GM18907 (cell line): Measurements from ENCODE around the gene R3HDM4.

ENCODE experiments used
- ATAC-seq: cut with Tn5 transposase; IDR thresholded peaks from one replicate; pipeline ENCODE4 v1.9.1; 2021; ENCODE audit warnings: mild to moderate bottlenecking, moderate library complexity; ENCODE audit not compliant: unreplicated experiment

Gene R3HDM4

DNA sequence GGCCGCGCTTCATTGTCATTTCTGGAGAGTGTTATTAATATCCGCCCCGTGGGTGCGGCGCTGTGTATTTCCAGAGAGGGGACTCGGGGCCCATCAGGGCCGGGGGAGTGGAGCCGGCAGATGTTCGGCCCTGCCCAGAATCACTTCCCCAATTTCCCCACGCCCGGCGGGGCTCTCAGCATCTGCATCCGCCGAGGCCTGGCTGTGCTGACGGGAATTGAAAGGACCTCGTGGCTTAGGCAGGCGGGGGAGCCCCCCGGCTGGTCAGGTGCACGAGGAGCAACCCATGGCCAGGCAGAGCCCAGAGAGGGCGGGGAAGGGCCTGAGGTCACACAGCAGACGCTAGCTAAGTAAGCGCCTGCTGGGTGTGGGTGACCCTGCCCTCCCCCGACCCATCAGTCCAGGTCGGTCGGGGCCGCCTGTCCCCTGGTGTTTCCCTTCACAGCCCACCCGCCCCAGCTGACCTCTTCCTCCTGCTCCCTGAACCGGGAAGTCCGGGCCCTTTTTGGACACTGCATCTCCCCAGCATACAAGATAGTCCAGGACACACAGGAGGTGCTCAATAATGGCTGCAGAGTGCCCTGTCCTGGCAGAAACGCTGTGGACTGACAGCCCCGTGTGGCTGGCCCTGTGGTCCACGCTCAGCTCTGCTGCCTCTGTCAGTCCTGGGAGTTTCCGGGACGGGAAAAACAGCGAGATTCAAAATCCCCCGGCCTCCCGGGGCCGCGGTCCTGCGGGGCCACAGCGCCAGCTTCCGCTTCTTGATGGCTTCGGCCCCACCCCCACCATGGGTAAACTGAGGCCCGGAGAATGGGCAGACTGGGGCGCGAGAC is 34.9 kb upstream of the R3HDM4 start:
- ATAC-seq, result peak; percentile 60

- ATAC-seq, result peak; percentile 3
Observed at GRCh38 chr19:947090-947706, 34.2 kb upstream of the R3HDM4 start.

DNA sequence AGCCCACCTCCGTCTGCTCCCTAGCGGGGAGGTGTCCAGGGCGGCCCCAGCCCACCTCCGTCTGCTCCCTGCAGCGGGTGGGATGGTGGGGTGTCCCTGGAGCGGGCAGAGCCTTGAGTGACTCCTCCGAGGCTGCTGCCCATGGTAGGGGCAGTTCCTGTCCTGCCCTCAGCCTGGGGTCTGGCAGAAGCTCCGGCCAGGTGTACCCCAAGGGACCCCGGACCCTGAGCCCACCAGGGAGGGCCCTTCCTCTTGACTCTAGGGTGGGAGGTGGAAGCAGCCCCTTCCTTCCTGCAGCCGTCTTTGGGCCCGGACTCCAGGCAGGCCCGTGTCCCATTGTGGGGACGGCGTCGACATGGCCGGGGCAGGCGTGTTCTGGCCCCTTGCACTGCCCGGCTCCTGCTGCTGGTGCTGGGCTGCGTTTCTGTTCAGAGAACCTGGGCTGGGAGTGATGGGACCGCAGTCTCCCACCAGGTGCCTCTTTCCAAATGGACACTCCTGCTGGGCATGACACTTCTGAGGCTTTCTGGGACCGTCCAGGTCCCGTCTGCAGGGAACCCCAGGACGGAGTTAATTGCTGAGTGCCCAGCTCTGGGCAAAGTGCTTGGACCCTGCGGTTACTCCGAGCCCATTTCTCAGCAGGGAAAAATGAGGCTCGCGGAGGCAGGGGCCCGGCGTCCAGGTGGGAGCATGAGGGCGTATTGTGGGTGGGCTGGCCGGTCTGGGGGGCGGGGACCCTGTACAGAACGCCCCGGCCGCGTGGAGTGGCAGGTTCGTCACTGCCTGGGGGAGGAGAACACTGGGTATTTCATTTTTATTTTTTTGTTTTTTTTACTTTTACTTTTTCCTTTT is 32.6 kb upstream of the R3HDM4 start:
- no peak for ATAC-seq

DNA sequence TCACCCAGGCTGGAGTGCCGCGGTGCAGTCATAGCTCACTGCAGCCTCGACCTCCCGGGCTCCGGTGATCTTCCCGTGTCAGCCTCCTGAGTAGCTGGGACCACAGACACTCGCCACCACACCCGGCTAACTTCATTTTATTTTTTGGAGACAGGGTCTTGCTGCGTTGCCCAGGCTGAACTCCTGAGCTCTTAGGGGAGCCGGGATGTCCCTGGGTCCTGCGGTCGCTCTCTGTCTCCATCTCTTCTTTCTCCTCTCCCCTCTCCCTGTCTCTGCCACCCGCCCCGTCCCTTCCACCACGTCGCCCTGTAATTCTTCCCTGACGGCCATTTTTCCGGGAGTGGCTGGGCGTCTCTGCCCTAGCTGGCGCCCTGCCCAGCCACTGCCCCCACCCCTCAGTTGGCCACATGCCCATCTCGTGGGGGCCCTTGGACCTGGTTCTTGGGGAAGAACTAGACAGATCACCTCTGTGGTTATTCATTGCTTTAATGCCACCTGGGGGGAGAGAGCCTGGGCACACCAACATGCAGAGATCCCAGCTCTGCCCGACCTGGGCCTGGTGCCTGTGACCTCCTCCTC is 31.7 kb upstream of the R3HDM4 start:
- no peak for ATAC-seq

DNA sequence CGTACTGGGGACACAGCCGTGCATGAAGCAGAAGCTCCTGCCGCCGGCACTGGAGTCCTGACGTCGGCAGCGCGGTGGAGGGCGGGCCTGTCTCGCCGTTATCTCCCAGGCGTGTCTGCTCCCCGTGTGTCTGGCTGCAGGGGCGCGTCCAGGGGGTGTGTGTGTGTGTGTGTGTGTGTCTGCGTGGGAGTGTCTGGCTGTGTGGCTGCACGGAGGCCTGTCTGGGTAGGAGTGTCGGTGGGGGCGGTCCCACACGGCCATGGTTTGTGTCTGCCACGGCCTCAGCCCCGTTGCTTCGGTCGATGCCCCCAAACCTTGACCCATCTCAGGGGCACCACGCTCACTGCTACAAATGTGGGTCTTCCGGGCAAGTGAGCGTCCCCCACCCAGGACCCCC is 31.1 kb upstream of the R3HDM4 start:
- no peak for ATAC-seq

GRCh38 chr19:943551-944170 is 30.6 kb upstream of the R3HDM4 start:
- no peak for ATAC-seq

- ATAC-seq, result no peak
Observed at GRCh38 chr19:942133-942645, 29.2 kb upstream of the R3HDM4 start.

DNA sequence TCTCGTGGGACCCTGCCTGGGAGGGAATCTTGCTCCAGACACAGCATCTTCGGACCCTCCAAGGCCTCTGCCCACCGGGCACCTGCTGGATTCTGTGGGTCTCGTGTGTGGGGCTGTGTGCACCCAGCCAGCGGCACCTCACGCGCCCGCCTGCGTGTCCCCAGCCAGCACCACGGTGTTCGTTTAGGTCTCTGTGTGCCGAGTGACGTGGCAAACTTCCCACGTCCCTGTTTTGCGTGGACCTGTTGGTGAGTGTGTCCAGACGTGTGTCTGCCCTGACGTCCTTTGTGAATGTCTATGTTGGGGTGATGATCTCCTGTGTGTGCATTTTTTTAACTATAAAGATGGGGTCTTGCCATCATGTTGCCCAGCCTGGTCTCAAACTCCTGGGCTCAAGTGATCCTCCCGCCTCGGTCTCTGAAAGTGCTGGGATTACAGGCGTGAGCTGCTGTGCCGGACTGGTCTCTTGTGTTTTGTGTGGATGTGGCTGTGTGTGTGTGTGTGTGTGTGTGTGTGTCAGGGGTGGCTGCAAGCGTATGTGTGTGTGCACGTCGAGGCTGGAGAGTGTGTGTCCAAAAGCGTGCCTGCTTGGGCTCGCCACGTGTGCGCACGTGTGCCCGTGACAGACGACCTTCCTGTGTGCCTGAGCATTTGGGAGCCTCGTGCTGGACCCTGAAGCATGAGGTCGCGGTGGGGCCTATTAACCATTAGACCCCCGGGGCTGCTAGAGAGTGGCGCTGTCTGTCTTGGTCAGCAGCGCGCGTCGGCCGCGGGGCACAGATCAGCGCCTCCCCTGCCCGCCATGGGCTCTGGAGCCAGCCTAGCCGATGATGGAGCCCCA is 28.5 kb upstream of the R3HDM4 start:
- no peak for ATAC-seq

GRCh38 chr19:940591-941291 is 27.7 kb upstream of the R3HDM4 start:
- peak; percentile 37 for ATAC-seq

DNA sequence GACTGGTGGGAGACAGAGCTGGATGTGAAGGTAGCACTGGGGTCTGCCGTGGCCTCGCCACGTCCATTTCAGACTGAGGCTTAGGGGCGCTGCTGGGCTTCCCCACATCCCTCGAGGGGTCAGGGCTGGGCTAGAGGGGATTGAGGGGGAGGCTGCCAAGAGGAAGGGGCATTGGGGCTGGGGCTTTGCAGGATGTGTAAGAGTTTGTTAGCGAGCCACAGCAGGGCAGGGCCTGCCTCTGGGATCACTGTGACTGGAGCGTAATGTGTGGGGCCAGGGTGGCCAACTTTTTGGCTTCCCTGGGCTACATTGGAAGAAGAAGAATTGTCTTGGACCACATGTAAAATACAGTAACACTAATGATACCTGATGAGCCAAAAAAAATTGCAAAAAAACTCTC is 26.9 kb upstream of the R3HDM4 start:
- no peak for ATAC-seq

DNA sequence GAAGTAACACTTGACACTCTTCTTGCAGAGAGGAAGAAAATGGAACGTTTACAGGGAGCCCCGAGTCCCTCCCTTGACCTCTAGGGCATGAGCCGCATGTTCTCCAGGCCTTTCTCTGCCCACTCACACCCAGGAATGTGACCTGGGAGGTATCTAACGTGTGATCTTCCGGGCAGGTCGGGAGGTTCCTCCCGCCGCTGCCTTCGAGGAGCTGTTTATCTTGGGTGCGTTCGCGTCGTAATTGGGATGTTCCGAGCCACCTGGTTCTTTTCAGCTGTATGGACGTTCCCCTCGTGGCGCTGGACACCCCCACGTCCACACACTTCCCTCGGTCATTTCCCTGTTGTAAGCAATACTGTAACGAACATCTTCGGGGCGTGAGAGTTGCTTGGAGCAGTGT is 26.4 kb upstream of the R3HDM4 start:
- no peak for ATAC-seq

DNA sequence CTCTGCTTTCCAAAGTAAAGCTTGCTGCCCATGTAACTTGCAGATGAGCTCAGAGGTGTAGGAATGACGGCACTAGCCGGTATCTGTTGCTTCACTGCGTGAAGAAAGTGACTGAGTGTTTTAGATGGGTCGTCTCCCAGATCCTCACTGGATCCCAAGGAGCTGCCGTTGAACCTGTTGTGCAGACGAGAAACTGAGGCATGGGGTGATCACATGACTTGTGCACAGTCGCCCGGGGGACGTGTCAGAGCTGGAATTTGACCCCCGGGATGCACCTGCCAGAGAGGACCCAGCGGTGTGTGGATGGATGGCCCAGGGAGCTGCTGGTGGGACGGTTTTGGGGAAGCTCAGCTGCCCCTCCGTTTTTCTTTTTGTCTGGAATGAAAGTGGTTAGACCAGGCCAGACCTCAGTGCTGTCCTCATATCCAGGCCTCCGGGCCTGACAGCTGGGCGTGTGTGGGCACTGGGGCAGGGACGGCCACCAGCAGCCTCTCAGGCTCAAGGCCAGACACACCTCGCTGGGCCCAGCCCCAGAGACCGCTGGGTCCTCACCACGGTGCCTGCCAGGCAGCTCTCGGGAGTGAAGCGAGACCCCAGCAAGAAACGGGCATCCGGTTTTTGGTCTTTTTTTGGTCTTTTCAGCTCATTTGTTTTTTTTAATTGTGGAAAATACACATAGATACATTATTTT is 25.4 kb upstream of the R3HDM4 start:
- no peak for ATAC-seq

DNA sequence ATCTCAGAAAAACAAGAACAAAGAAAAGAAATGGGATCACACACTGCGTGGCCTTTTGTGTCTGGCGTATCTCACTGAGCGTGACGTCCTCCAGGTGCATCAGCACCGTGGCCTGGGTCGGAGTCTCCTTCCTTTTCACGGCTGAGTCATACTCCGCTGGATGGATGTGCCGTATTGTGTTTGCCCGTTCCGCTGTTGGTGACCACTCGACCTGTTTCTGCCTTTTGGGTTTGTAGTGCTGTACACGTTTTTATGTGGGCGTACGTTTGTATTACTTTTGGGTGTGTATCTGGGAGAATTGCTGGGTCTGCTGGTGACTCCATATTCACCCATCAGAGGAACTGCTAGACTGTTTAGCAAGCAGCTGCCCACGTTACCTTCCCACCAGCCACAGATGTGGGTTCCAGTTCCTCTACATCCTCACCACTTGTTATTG is 24.3 kb upstream of the R3HDM4 start:
- no peak for ATAC-seq

- no peak for ATAC-seq
Observed at GRCh38 chr19:936175-936546, 23.1 kb upstream of the R3HDM4 start.

DNA sequence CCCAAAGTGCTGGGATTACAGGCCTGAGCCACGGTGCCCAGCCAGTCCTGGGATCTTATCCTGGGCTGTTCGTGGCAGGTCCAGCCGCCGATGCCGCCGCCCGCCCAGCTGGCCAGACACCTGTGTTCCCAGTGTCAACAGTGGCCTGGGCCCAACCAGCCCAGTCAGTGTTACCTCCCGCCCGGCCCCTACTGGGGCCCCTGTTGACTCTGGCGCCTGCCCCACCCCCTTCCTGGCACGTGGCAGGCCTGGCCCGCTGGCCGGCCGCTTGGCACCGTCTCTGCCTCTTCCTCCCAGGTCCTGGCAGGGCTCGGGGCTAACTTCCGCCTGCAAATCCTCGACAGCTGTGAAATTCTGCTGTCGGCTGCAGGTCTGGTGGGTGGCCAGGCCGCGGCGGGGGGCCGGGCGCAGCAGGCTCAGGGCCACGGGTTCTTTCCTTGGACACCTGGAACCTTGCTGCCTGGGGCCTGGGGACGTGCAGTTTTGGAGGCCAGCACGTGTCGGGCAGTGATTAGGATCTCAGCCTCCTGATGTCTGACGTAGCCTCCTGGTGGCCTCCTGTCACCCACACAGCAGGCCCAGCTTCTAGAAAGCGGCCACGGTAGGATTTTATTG is 22.0 kb upstream of the R3HDM4 start:
- no peak for ATAC-seq

- no peak for ATAC-seq
Observed at GRCh38 chr19:934197-934840, 21.3 kb upstream of the R3HDM4 start.

GRCh38 chr19:933553-933882 is 20.5 kb upstream of the R3HDM4 start:
- ATAC-seq, result no peak
